Endothelial cell of umbilical vein (primary cell): ENCODE data around the gene C16orf82. TPM values are rescaled to one million over a fixed set of nuclear protein-coding genes. Genes with fewer than 3 reads are reported as not detected.

ENCODE experiments used
- BruUV-seq: library from RNA; stranded (reverse); fragments of 400-500 nt; replicated peaks from 2 replicates; lab custom pipeline; 2021; lab: Mats Ljungman, UMichigan
- CTCF ChIA-PET: fragments of 300-600, 350-600 bp; sonication (Branson Sonifier 250); formaldehyde crosslinking; loops from one replicate; lab custom pipeline; 2021; ENCODE audit warnings: antibody characterized with exemption, inconsistent platforms; lab: Charles Lee
- POLR2A ChIA-PET: fragments of 300-600, 350-600 bp; sonication (Branson Sonifier 250); formaldehyde crosslinking; loops from one replicate; lab custom pipeline; 2021; ENCODE audit warnings: antibody characterized with exemption, inconsistent platforms; lab: Charles Lee
- DNase-seq: peaks from one replicate; pipeline ENCODE4 v3.0.0-alpha.2; 2011; ENCODE audit warnings: low read depth, low spot score
- FAIRE-seq: peaks from 2 replicates; lab custom pipeline; 2011; peaks lifted over from hg19 to GRCh38; lab: Jason Lieb, UNC
- H2AFZ ChIP-seq: 2 replicates; pipeline ENCODE4 v1.6.0; 2012; ENCODE audit warnings: low read depth, low read length, control low read depth, inconsistent platforms
- H3K27ac ChIP-seq: 2 replicates; pipeline ENCODE4 v1.5.1; 2011; ENCODE audit warnings: low read depth, mild to moderate bottlenecking, control low read depth, low read length, moderate library complexity; ENCODE audit not compliant: insufficient read depth
- H3K27me3 ChIP-seq, 2 experiments: 2 replicates each; pipeline versions ENCODE4 v1.6.0 to v1.6.1; 2011; ENCODE audit warnings: low read length in 2 of 2, mixed read lengths in 1 of 2; ENCODE audit not compliant: control insufficient read depth in 2 of 2, insufficient read depth in 2 of 2
- H3K36me3 ChIP-seq, 2 experiments: 2 replicates in 1 of 2; 3 replicates in 1 of 2; pipeline ENCODE4 v1.5.1; 2011; ENCODE audit warnings: low read length in 2 of 2, mild to moderate bottlenecking in 1 of 2, moderate library complexity in 1 of 2; ENCODE audit not compliant: control insufficient read depth in 2 of 2, insufficient read depth in 2 of 2; ENCODE audit errors: extremely low read depth in 1 of 2
- H3K4me1 ChIP-seq: 3 replicates; pipeline ENCODE4 v1.5.1; 2011; ENCODE audit warnings: mild to moderate bottlenecking, low read length; ENCODE audit not compliant: control insufficient read depth, insufficient read depth; ENCODE audit errors: extremely low read depth
- H3K4me2 ChIP-seq: 2 replicates; pipeline ENCODE4 v1.6.1; 2011; ENCODE audit warnings: low read length, control low read depth, mixed read lengths; ENCODE audit not compliant: insufficient read depth
- H3K4me3 ChIP-seq, 3 experiments: fragments of 200-600 bp in 1 of 3; sonication (generic), shearing (Covaris generic) in 1 of 3; replicated peaks in 1 of 3; 2 replicates each; pipeline ENCODE4 v1.5.1; 2011 to 2016; ENCODE audit warnings: control low read depth in 3 of 3, low read length in 3 of 3, mild to moderate bottlenecking in 2 of 3, inconsistent platforms in 1 of 3, low read depth in 1 of 3, moderate library complexity in 1 of 3; ENCODE audit not compliant: insufficient read depth in 1 of 3
- H3K79me2 ChIP-seq: 2 replicates; pipeline ENCODE4 v1.6.0; 2012; ENCODE audit warnings: low read length, inconsistent platforms; ENCODE audit not compliant: control insufficient read depth, insufficient read depth
- H3K9ac ChIP-seq: replicated peaks from 2 replicates; pipeline ENCODE3; 2011; ENCODE audit warnings: low read length, control low read depth; ENCODE audit not compliant: insufficient read depth; ENCODE audit errors: extremely low read depth
- H3K9me1 ChIP-seq: replicated peaks from 3 replicates; pipeline ENCODE4 v1.6.0; 2011; ENCODE audit warnings: mild to moderate bottlenecking, low read length; ENCODE audit not compliant: control insufficient read depth, insufficient read depth; ENCODE audit errors: extremely low read depth
- H3K9me3 ChIP-seq: replicated peaks from 2 replicates; pipeline ENCODE4 v1.5.1; 2012; ENCODE audit warnings: low read length, inconsistent platforms; ENCODE audit not compliant: control insufficient read depth, insufficient read depth
- H4K20me1 ChIP-seq: replicated peaks from 2 replicates; pipeline ENCODE3; 2011; ENCODE audit warnings: mild to moderate bottlenecking, low read length; ENCODE audit not compliant: control insufficient read depth, insufficient read depth; ENCODE audit errors: extremely low read depth
- EZH2 ChIP-seq: IDR thresholded peaks from 2 replicates; pipeline ENCODE4 v1.6.1; 2012; ENCODE audit warnings: borderline replicate concordance, low read depth, mild to moderate bottlenecking, moderate library complexity, low read length, inconsistent platforms; ENCODE audit not compliant: severe bottlenecking
- FOS ChIP-seq: IDR thresholded peaks from 2 replicates; pipeline ENCODE4 v1.6.1; 2011; ENCODE audit warnings: mild to moderate bottlenecking, low read length, moderate library complexity, borderline replicate concordance; ENCODE audit not compliant: insufficient read depth
- GATA2 ChIP-seq: IDR thresholded peaks from 2 replicates; pipeline ENCODE4 v1.7.0; 2011; ENCODE audit warnings: low read depth, mild to moderate bottlenecking, moderate library complexity, mixed read lengths, low read length; ENCODE audit not compliant: insufficient read length, insufficient read depth
- JUN ChIP-seq: IDR thresholded peaks from 2 replicates; pipeline ENCODE4 v1.6.1; 2011; ENCODE audit warnings: borderline replicate concordance, low read depth; ENCODE audit not compliant: insufficient read length, insufficient read depth
- MYC ChIP-seq: IDR thresholded peaks from one replicate; pipeline ENCODE4 v1.6.1; 2011; ENCODE audit warnings: mild to moderate bottlenecking, low read depth, low read length
- POLR2A ChIP-seq: IDR thresholded peaks from 2 replicates; pipeline ENCODE4 v1.6.1; 2012; ENCODE audit warnings: low read depth, mild to moderate bottlenecking, control low read depth, low read length
- POLR2AphosphoS5 ChIP-seq: IDR thresholded peaks from 2 replicates; pipeline ENCODE4 v1.6.1; 2012; ENCODE audit warnings: low read depth, mild to moderate bottlenecking, control low read depth, low read length, moderate library complexity; ENCODE audit not compliant: insufficient read depth
- dilution Hi-C: fragments of 300-500 bp; cut with MboI; formaldehyde crosslinking; loops from one replicate; pipeline ENCODE4 v1.15.0; 2019; ENCODE audit warnings: low sequenced_read_pairs; ENCODE audit not compliant: extremely low pct_ligation_motif_present
- intact Hi-C: fragments of 100-400 bp; cut with micrococcal nuclease; formaldehyde crosslinking; loops from one replicate; pipeline ENCODE4 v1.10.0; 2022
- polyA plus RNA-seq, 4 experiments: library from polyadenylated mRNA; depleted of rRNA in 3 of 4; stranded (reverse) in 3 of 4; unstranded in 1 of 4; fragments of >200 nt; gene quantifications; 2 replicates each; pipeline versions ENCODE4 v1.2.1 to v1.2.3, GENCODE V29; 2011 to 2012; ENCODE audit warnings: missing spikeins in 1 of 4
- total RNA-seq: library from RNA; stranded (reverse); gene quantifications from 2 replicates; pipeline ENCODE4 v1.2.3, GENCODE V29; 2021
- TF ChIP-seq, protein P1 (sequence below), 2 donors: IDR thresholded peaks; 1 replicate in 1 of 2; 2 replicates in 1 of 2; pipeline ENCODE4 v1.5.1; 2011; ENCODE audit warnings: low read length in 2 of 2, mild to moderate bottlenecking in 2 of 2, moderate library complexity in 2 of 2, control low read depth in 1 of 2, inconsistent platforms in 1 of 2, low read depth in 1 of 2; ENCODE audit not compliant: insufficient read depth in 1 of 2; ENCODE audit errors: extremely low read depth in 1 of 2
- TF ChIP-seq, protein P2 (sequence below): IDR thresholded peaks from 2 replicates; pipeline ENCODE4 v1.6.1; 2011; ENCODE audit not compliant: insufficient read depth, insufficient read length

C16orf82 gene
- total and polyA plus RNA-seq, 2 donors (not counting 3 experiments of a cell fraction or from before 2014, with no cell fraction given): not detected

DNA sequence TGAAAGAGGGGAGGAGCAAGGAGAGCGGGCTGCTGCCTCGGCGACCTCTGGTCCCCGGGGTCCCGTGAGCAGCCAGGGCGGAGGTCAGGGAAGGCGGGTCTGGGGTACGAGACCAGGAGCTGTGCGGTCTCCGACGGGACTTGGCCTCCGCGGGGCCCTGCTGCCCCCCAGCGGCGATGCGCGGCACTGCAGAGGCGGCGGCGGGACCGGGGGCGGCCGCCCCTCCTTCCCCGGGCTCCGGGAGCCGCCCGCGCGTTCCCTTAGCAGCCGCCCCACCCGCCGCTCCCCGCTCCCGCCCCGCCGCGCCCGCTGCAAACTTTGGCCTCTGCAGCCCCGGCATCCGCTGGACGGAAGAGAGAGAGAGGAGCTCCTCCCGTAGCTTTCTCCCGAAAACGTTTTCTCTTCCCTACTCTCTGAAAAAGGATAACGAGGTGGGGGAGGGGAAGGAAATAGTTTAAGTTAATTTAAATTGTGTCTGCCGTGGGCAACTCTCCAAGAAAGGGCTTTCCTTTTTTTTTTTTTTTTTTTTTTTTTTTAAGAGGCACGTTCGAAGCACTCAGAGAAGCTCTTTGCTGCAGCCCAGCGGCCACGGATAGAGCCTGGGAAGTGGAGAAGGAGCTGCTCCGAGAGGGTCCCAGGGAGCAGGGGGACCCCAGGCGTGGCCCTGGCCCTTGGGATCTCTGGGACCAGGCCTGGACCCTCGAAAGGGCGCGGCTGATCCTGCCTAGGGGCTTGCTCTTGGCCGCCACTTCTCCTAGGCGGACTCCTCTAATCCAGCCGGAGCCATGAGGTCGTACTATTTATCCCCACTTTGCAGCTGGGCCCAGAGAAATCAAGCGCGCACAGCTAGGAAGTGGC is 43.2 kb downstream of the C16orf82 start:
- FAIRE-seq (peak; percentile 15), DNase-seq (peak; percentile 62)
- ChIA-PET CTCF (interaction anchor here (0.5 to 2.6 kb wide), 62 partner anchors 8 to 1983 kb away, joined by 3 to 68 read pairs (median 4); no protein-coding TSS in a partner anchor), POLR2A (interaction anchor here (0.7 kb wide), 2 partner anchors 1876 to 1884 kb away, joined by 3 to 7 read pairs; no protein-coding TSS in a partner anchor)
- TF ChIP-seq JUN (no peak), MYC (no peak), FOS (no peak), EZH2 (no peak), POLR2AphosphoS5 (peak; percentile 17), POLR2A (no peak), GATA2 (no peak)
- TF ChIP-seq, protein P1, sequence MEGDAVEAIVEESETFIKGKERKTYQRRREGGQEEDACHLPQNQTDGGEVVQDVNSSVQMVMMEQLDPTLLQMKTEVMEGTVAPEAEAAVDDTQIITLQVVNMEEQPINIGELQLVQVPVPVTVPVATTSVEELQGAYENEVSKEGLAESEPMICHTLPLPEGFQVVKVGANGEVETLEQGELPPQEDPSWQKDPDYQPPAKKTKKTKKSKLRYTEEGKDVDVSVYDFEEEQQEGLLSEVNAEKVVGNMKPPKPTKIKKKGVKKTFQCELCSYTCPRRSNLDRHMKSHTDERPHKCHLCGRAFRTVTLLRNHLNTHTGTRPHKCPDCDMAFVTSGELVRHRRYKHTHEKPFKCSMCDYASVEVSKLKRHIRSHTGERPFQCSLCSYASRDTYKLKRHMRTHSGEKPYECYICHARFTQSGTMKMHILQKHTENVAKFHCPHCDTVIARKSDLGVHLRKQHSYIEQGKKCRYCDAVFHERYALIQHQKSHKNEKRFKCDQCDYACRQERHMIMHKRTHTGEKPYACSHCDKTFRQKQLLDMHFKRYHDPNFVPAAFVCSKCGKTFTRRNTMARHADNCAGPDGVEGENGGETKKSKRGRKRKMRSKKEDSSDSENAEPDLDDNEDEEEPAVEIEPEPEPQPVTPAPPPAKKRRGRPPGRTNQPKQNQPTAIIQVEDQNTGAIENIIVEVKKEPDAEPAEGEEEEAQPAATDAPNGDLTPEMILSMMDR (IDR thresholded peaks at IDR 0.05; ENCODE audit: extremely low read depth in 1 of 2, insufficient read depth in 1 of 2, low read depth in 1 of 2, low read length in 2 of 2): peak; percentile 72 to 88
- TF ChIP-seq, protein P2, sequence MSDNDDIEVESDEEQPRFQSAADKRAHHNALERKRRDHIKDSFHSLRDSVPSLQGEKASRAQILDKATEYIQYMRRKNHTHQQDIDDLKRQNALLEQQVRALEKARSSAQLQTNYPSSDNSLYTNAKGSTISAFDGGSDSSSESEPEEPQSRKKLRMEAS: no peak
- H2AFZ ChIP-seq: peak overlapping the region; percentile 89
- H3K27ac ChIP-seq: no peak overlapping the region
- peak overlapping the region; percentile 9 for H3K9ac ChIP-seq
- no peaks in the 10 kb centered on the region for H3K9me3 ChIP-seq
- BruUV-seq: no TSS peak
- no peaks in the 10 kb centered on the region for H3K4me1 ChIP-seq
- peak overlapping the region in 2 of 3 experiments; percentile 16 to 22 for H3K4me3 ChIP-seq
- no peaks in the 10 kb centered on the region for H3K36me3 ChIP-seq
- peak overlapping the region; percentile 42 for H3K4me2 ChIP-seq
- no peaks in the 10 kb centered on the region for H3K79me2 ChIP-seq
- intact Hi-C loops (loop anchor here (1.0 kb wide), 2 partner anchors 1834 to 1877 kb away; no protein-coding TSS in a partner anchor), dilution Hi-C loops (no loop called here)
- H3K27me3 ChIP-seq: no peaks in the 10 kb centered on the region
- H3K9me1 ChIP-seq: no peaks in the 10 kb centered on the region
- no peaks in the 10 kb centered on the region for H4K20me1 ChIP-seq
